Measurements from ENCODE around the gene FAM78A. TPM values are rescaled to one million over a fixed set of nuclear protein-coding genes. Genes with fewer than 3 reads are reported as not detected.

Gene FAM78A
- total and polyA plus RNA-seq, 8 donors, result 0.85 to 3.5 (median 1.6) TPM; not detected in 1

DNA sequence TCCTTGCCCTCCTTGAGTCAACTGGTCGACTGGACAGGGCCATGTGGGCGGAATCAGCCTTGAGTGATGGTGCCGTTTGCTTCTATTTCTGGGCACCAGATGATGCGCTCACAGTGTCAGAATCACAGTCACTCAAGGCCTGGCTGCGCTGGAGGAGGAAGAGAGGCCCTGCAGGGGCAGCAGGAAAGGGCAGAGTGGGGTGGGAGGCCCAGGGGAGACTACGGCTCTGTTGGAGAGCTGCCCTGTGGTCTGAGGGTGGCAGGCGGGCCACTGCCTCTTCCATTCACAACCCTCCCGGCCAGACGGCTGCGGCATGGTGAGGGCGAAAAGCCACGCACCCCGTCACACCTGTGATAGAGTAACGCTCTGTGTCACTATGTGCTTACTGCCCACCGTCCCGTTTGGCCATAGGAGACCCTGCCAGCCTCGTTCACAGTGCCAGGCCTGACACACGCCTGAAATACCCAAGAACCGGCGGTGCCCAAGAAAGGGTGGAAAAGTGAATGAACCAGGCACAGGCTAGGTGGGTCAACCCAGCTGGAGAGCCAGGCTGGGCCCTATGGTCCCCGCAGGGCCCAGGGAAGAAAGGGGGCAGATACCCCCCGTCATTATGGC, 23.1 kb upstream of the FAM78A start:
- no peaks in the 10 kb centered on the region for H3K36me3 ChIP-seq
- intact Hi-C loops (cut with DNase I; ENCODE audit: low total_unique reads), result no loop called here
- H3K27ac ChIP-seq, result no peak overlapping the region
- WGBS, 5 donors, result 69 to 83% (median 72%) methylated on average over 21 to 22 of the region's 22 CpGs
- H3K9me3 ChIP-seq, result no peaks in the 10 kb centered on the region
- TF ChIP-seq POLR2A (IDR thresholded peaks at IDR 0.05) (no peak), POLR2AphosphoS5 (IDR thresholded peaks at IDR 0.05) (no peak), EP300 (IDR thresholded peaks at IDR 0.05) (no peak)
- TF ChIP-seq, protein P1, sequence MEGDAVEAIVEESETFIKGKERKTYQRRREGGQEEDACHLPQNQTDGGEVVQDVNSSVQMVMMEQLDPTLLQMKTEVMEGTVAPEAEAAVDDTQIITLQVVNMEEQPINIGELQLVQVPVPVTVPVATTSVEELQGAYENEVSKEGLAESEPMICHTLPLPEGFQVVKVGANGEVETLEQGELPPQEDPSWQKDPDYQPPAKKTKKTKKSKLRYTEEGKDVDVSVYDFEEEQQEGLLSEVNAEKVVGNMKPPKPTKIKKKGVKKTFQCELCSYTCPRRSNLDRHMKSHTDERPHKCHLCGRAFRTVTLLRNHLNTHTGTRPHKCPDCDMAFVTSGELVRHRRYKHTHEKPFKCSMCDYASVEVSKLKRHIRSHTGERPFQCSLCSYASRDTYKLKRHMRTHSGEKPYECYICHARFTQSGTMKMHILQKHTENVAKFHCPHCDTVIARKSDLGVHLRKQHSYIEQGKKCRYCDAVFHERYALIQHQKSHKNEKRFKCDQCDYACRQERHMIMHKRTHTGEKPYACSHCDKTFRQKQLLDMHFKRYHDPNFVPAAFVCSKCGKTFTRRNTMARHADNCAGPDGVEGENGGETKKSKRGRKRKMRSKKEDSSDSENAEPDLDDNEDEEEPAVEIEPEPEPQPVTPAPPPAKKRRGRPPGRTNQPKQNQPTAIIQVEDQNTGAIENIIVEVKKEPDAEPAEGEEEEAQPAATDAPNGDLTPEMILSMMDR (IDR thresholded peaks at IDR 0.05), result no peak
- no peak for DNase-seq
- H3K4me1 ChIP-seq, result no peaks in the 10 kb centered on the region
- no peaks in the 10 kb centered on the region for H3K27me3 ChIP-seq
- no peak overlapping the region for H3K4me3 ChIP-seq

DNA sequence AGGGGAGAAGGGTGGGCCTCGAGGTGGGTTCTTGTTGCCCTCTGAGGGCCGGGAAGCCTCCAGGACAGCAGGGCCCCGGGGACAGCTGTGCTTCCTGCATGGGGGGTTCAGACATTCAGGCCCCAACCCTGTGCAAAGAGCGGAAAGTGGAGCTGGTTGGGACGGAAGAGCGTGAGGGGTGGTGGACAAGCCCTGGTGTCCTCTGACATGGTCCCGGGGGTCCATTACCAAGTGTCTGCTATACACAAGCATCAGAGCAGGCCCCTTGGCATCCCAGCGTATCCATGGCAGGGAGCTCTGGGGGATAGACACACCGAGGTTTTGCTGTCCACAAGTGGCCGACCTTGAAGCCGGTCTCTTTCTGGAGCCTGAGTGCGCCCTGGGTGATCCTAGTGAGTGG, 22.5 kb upstream of the FAM78A start:
- Histone ChIP-seq H3K27me3 (no peaks in the 10 kb centered on the region), H3K36me3 (no peaks in the 10 kb centered on the region), H3K4me1 (no peaks in the 10 kb centered on the region), H3K9me3 (no peaks in the 10 kb centered on the region), H3K4me3 (no peak overlapping the region), H3K27ac (no peak overlapping the region)
- WGBS, 5 donors, result 87 to 92% (median 90%) methylated on average over 5 to 12 of the region's 12 CpGs
- intact Hi-C loops (cut with DNase I; ENCODE audit: low total_unique reads), result no loop called here
- TF ChIP-seq POLR2AphosphoS5 (IDR thresholded peaks at IDR 0.05) (no peak), EP300 (IDR thresholded peaks at IDR 0.05) (no peak), POLR2A (IDR thresholded peaks at IDR 0.05) (no peak)
- TF ChIP-seq, protein P1 (IDR thresholded peaks at IDR 0.05), result no peak
- DNase-seq, result no peak

DNA sequence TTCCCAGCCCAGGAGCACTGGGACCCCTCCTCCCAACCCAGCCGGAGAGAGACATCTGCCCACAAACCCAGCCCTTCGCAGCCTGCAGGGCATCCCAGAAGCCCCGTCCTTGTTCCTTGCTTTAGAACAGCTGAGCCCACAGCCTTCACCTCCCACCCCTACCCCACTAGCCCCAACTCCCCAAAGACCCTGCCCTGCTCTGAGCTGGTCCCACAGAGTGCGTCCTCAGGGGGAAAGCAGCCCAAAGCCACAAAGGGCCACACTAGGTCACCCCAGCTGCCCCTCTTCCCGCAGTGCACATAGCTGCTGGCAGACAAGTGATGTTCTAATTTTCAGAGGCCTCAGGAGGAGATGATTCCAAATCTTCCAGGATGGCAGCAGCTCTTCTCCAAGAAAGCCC, 22.0 kb upstream of the FAM78A start:
- Histone ChIP-seq H3K36me3 (no peaks in the 10 kb centered on the region), H3K27me3 (no peaks in the 10 kb centered on the region), H3K27ac (no peak overlapping the region), H3K4me3 (no peak overlapping the region), H3K9me3 (no peaks in the 10 kb centered on the region), H3K4me1 (peaks cover 0 to 1% (median 0%) of the 10 kb centered on the region in 4 donors)
- TF ChIP-seq, protein P1 (IDR thresholded peaks at IDR 0.05), result no peak
- WGBS, 5 donors, result 81 to 91% (median 86%) methylated on average over 4 to 5 of the region's 5 CpGs
- DNase-seq, result no peak
- intact Hi-C loops (cut with DNase I; ENCODE audit: low total_unique reads), result no loop called here

DNA sequence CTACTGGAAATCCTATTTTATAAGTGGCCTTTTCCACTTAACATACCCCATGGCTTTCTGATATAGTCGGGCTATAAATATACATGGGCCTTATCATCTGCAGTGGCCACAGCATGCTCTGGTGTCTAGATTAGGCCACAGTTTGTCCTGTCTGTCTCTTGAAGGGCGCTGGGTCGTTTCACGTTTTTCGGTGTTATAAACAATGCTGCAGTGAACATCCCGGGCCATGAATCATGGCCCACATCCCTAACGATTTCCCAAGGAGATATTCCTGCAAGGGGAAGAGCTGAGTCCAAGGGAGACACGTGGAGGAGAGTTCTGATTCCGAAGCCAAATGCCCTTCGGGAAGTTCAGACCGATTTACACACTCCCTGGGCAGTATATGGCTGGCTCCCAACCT, 21.6 kb upstream of the FAM78A start:
- Histone ChIP-seq H3K27me3 (no peaks in the 10 kb centered on the region), H3K4me3 (no peak overlapping the region), H3K27ac (no peak overlapping the region), H3K36me3 (no peaks in the 10 kb centered on the region), H3K9me3 (no peaks in the 10 kb centered on the region), H3K4me1 (peaks cover 0 to 3% (median 0%) of the 10 kb centered on the region in 4 donors)
- 62 to 71% (median 67%) methylated on average over 11 of the region's 11 CpGs for WGBS, 5 donors
- intact Hi-C loops (cut with DNase I; ENCODE audit: low total_unique reads), result no loop called here
- DNase-seq, result no peak
- TF ChIP-seq POLR2AphosphoS5 (IDR thresholded peaks at IDR 0.05) (no peak), POLR2A (IDR thresholded peaks at IDR 0.05) (no peak), EP300 (IDR thresholded peaks at IDR 0.05) (no peak)
- TF ChIP-seq, protein P1 (IDR thresholded peaks at IDR 0.05), result no peak
